ENCODE measurements around the gene COLEC12.

Gene COLEC12

DNA sequence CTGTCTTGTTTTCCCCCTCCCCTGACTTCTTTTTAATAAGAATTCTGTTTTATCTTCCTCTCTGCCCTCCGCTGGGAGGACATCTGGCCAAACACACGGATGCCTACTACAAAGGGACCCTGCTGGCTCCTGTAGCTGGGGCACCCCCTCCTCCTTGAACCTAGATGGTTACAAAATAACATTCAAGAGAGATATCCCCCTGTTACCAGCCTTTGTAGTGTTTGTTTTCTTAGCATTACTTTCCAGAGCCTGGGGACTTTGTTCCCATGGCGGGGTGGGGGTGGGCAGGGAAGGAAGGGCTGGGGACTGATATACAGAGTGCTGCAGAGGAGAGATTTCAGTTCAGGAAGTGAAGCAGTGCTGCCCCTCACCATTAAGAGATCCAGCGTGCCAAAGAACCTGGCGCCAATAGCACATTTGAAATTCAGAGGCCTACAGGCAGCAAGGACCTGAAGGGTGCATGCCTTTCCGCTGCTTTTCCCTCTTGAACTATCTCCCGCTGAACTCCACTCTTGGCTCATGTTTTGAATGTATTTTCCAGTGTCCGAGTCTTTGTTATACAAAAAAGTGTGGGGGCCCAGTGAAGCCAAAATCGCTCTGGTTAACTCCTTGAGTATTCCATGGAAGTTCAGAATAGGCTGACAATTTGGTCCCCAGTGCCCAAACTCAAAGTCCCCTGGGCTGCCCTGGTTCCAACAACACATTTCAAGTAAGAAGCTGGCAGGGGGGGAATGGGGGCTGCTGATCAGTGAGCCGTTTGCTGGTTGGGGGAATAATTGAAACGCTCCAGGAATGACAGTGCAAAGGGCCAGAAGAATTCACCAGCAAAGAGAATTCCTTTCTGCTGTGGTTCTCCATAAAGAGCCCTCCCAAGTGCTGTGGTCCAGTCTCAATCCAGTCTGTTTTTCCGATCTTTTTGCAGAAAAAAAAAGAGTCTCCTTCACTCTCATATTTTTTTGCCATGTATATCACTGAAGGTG, 137.9 kb downstream of the COLEC12 start:
- peak; percentile 31 for DNase-seq (ENCODE audit: low spot score)

- DNase-seq (ENCODE audit: low spot score) = peak; percentile 97
Observed at GRCh38 chr18:361941-362310, 138.6 kb downstream of the COLEC12 start.

- no peak for DNase-seq (ENCODE audit: low spot score)
Observed at GRCh38 chr18:361100-361732, 139.3 kb downstream of the COLEC12 start.

DNA sequence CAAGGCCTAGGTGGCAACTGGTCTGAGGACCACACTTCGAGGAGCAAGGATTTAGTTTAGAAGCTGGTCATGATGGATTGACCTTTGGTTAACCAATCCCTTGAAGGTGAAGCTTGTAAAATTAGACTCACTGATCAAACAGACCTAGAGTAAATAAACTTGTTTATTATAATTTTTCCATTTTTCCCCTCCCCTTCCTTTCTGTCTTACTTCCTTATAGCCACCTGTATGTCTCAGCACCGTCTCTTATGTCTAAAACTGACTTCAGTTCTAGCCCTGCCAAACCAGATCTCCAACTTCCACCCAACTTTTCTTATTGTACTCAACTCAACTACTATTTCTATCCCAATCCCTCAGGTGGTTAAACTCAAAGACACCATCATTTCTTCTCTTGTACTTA, 139.8 kb downstream of the COLEC12 start:
- no peak for DNase-seq (ENCODE audit: low spot score)

DNA sequence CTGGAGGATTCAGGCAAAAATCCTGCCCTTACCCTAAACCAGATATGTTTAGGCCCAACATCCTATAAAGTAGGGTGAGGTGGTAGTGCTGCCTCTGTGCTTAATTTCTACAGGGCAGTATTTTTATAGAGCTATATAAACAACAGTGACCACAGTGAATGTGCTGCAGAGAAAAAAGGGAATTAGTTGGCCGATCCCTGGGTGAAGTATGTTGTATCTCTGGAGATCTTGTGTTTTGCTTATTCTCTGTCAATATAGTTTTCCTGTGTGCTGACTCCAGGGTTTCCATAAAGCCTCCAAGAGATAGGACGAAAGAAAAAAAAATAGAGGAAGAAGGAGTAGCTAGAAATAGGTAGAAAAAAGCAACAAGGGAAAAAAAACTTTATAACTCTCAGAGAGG, 143.7 kb downstream of the COLEC12 start:
- DNase-seq (ENCODE audit: low spot score) = no peak

DNA sequence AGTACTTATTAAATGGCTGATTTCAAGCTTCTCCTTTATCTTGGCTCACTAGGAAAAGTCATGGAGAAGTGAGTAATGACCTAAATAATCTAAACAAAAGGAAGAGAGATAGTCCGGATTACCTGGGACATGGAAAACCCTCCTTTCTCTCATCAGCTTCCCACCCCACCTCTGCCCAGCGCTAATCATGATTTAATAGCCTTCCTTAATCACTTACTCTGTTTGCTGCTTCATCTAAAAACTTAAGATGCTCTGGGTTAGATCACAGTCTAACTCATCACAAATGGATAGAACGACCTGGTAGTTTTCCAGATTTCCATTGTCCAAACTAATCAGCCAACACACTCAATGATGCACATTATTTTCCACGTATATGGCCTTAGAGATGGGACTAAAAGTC, 144.8 kb downstream of the COLEC12 start:
- no peak for DNase-seq (ENCODE audit: low spot score)

DNA sequence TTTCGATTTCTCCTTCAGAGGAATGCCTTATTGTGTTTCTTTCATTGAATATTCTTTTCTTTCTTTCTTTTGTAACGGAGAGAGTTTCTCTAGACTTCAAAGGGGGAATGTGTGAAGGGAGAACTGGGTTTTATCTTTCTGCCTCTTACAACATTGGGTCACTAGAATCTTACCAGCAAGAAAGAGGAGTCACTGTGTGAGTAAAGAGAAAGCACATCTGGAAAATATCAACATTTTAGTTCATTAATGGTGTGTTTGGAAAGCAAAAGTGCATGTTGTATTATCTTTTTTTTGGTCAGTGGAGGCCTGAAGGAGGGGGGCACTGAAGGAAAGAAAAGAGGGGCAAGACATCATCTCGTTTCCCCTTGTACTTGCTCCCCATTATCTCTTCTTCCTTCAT, 146.0 kb downstream of the COLEC12 start:
- peak; percentile 45 for DNase-seq (ENCODE audit: low spot score)

GRCh38 chr18:354003-354402, 146.5 kb downstream of the COLEC12 start:
- no peak for DNase-seq (ENCODE audit: low spot score)

DNA sequence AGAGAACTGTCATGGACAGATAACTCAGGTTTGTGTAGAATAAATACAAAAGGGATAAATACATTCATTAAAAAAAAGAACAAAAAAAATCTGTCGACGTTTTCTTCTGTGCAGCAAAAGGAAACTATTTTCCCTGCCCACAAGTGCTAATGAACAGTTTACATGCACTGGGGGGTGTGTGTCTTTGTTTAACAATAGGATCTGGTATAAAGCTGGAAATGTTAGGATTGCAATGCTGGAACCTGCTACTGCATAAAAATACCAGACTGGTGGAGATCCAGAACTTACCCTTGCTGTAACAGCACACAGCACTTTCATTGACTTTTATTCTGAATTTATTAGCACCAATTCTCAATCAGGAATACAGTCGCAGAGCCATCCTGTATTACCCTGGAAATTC, 148.1 kb downstream of the COLEC12 start:
- no peak for DNase-seq (ENCODE audit: low spot score)

DNA sequence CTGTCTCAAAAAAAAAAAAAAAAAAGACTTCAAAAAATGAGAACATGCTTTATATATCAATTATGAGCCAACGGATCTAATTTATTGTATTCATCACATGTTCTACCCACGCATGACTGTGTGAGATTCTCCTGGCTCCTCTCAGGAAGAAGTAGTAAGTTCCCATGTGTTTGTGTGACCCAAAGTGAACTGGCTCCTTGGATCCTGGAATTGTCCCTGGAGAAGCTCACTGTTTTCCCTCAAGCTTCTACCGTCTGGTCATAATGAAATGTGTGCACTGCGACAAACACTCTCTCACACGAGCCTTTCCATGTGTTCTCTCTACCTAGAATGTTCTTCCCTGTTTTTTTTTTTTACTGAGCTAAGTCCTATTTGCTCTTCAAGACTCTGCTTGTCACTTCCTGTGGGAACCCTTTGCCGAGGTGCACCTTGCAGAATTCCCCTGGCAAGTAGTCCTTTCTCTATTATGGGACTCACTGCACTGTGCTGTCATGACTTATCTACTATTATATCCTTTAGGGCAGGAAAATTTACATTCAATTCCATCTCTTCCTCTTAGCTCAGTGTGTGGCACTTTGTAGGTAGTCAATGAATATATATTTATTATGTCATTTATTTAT, 149.4 kb downstream of the COLEC12 start:
- no peak for DNase-seq (ENCODE audit: low spot score)

DNA sequence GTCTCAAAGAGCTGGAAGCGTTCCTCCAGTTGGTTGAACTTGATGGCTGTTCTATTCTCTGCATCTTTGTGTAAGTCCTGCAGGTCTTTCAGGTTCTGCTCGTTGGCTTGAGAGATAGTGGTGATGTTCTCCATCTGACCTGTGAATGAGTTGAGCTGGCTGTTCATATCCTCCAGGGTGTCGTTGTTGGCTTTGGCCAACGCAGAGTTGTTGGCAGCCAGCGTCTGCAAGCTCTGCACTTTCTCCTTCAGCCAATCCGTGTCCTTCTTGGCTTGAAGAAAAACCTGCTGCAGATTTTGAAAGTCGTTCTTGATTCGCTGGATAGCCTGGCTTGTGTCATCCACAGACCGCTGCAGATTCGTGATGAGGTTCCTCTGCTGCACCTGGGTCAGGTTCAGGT, 153.9 kb downstream of the COLEC12 start:
- no peak for DNase-seq (ENCODE audit: low spot score)

DNA sequence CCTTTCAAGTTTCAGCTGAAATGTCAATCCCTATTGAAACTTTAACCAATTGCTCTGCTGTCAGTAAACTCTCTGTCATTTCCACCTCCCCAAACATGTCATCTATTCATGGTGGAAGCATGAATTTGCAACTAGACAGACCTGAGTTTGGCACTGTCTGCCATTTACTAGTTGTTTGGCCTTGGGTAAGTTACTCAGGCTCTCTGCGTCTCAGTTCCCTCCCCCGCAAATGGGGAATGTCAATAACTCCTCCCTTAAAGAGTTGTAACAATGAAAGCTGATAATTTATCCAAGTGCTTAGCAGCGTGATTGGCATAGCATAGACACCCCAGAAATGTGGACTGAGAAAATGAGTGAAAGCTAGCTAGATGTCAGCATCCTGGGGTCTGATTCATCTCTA, 159.4 kb downstream of the COLEC12 start:
- no peak for DNase-seq (ENCODE audit: low spot score)

- DNase-seq (ENCODE audit: low spot score) = no peak
Observed at GRCh38 chr18:340044-340443, 160.5 kb downstream of the COLEC12 start.

- no peak for DNase-seq (ENCODE audit: low spot score)
Observed at GRCh38 chr18:339200-339599, 161.3 kb downstream of the COLEC12 start.

- DNase-seq (ENCODE audit: low spot score) = no peak
Observed at GRCh38 chr18:336713-337112, 163.8 kb downstream of the COLEC12 start.

DNA sequence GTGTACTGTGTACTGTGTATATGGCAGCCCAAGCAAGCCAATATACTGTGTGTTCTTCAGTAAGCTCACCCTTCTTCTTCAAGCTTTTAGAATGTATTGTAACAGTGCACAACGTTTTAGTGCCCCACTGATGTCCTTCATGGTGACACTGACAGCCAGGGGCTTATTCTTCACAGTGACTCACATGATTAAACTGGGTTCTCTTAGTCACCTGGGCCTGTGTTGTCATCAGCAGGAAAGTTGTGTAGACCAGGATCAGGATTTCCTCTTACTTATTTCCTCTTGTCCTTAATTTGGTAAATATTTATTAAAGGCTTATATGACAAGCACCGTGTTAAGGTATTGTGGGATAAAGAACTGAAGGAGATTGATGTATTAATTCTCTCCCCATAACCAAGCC, 164.8 kb downstream of the COLEC12 start:
- no peak for DNase-seq (ENCODE audit: low spot score)

- no peak for DNase-seq (ENCODE audit: low spot score)
Observed at GRCh38 chr18:334575-335132, 165.8 kb downstream of the COLEC12 start.

DNA sequence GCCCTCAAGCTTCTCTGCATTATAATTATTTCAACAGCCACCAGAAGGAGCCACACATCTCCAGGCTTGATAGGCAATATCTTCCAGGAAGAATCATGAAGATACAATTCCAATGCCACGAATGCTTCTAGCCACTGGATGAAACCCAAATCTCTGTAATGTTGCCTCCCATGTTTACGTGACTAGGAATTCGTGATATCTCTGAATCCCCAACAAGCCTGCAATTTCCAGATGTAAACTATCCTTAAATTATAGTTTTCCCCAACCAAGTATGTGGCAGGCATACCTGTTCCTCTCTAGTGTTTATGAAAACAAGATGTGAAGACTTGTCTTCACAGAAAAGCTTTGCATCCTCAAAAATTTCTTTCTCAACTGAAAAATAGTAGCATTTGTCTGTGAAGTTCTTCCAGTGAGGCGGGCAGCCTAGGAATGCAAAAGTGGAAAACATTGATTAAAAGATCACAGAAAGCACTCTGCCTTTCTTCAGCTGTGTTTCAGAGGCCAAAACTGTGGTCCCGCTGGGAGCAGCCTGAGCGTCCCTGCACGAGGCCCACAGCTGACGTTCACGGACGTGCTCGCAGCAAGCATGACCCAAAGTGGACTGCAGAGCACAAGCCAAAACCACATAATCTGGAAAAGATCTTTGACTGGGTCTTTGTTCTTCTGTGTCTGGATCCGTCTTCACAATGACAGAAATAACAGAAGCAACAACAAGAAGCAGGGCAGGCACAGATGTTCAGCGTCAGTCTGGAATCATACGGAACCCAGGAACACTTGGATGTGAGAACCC, 167.6 kb downstream of the COLEC12 start:
- DNase-seq (ENCODE audit: low spot score) = peak; percentile 61

DNA sequence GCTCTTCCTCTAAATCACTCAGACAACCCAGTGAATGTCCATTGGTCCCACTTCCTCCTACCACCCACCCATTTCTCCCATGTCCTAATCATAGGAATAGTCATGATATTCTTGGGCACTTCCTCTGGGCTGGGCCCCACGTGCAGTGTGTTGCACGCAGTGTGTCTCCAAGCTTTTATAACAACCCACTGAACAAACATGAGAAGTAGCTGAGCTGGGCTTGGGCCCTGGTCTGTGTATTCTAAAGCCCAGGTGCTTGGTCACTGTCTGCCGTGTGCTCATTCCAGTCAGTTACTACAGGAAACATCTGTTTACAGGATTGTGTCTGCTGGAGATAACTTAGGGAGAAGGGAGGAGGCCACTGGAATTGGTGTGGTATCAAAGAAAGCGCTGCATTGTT, 168.5 kb downstream of the COLEC12 start:
- DNase-seq (ENCODE audit: low spot score) = no peak

GRCh38 chr18:331221-331821, 169.2 kb downstream of the COLEC12 start:
- DNase-seq (ENCODE audit: low spot score) = peak; percentile 57

- no peak for DNase-seq (ENCODE audit: low spot score)
Observed at GRCh38 chr18:328928-329327, 171.6 kb downstream of the COLEC12 start.
